AG04449 (cell line): ENCODE results near the gene PIGC.

ENCODE experiments used
- CTCF ChIA-PET: fragments of 350-600 bp; formaldehyde crosslinking; extraction: SDS; loops from one replicate; lab custom pipeline; 2021; ENCODE audit warnings: antibody characterized with exemption; lab: Yijun Ruan, JAX
- POLR2A ChIA-PET: fragments of 400-600, 350-600 bp; formaldehyde crosslinking; extraction: SDS; loops from one replicate; lab custom pipeline; 2020; ENCODE audit warnings: antibody characterized with exemption, inconsistent platforms; lab: Yijun Ruan, JAX
- DNase-seq: peaks from one replicate; pipeline ENCODE4 v3.0.0-alpha.2; 2010; ENCODE audit warnings: low read depth, low spot score
- H3K4me3 ChIP-seq: 2 replicates; pipeline ENCODE4 v1.5.1; 2011; ENCODE audit warnings: low read depth, mild to moderate bottlenecking, control low read depth, low read length
- TF ChIP-seq, protein P1 (sequence below): IDR thresholded peaks from one replicate; pipeline ENCODE4 v1.5.1; 2011; ENCODE audit warnings: mild to moderate bottlenecking, moderate library complexity, low read length, control low read depth, inconsistent platforms; ENCODE audit not compliant: insufficient read depth; ENCODE audit errors: missing control alignments

Gene PIGC

DNA sequence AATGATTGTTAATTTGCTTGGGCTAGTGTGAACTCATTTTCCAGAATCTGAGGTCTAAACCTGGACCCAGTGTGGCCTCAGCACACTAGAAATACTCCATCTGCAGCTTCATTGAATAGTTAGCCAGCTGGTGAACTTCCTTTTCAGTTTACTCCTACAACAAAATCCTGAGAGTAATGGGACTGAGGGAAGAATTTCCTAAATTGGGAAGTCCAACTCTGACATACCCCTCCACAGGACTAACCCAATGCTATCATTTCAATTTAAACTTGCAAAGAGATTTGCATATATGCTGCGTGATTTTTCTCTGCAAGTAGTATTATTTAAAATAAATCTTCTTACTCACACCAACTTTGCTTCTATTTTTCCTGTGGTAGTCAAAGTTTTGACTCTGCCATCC lies 27.8 kb upstream of the PIGC start:
- ChIA-PET POLR2A (interaction anchor here (0.8 kb wide), 1 partner anchor 61 kb away, joined by 3 read pairs; no protein-coding TSS in a partner anchor), CTCF (no interaction called here)
- no peak for DNase-seq
- TF ChIP-seq, protein P1, sequence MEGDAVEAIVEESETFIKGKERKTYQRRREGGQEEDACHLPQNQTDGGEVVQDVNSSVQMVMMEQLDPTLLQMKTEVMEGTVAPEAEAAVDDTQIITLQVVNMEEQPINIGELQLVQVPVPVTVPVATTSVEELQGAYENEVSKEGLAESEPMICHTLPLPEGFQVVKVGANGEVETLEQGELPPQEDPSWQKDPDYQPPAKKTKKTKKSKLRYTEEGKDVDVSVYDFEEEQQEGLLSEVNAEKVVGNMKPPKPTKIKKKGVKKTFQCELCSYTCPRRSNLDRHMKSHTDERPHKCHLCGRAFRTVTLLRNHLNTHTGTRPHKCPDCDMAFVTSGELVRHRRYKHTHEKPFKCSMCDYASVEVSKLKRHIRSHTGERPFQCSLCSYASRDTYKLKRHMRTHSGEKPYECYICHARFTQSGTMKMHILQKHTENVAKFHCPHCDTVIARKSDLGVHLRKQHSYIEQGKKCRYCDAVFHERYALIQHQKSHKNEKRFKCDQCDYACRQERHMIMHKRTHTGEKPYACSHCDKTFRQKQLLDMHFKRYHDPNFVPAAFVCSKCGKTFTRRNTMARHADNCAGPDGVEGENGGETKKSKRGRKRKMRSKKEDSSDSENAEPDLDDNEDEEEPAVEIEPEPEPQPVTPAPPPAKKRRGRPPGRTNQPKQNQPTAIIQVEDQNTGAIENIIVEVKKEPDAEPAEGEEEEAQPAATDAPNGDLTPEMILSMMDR, result no peak
- no peak overlapping the region for H3K4me3 ChIP-seq

DNA sequence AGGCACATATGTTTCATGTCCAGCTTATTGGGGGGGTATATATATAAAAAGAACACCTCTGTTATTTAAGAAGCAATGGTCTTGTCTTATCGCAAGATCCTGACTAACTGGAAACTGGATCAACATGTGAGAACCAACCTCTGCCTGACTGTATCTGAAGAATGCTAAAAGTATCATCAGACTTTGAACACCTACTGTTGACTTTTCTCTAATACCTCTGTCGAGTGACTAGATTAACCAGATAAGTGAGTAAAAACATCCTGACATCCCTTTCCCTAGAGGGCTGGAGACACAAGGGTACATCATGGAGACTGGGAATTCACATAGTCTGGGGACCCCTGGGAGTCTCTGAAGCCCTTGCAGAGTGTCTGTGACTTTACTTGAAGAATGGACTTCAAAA lies 26.3 kb upstream of the PIGC start:
- H3K4me3 ChIP-seq, result no peak overlapping the region
- no peak for DNase-seq
- ChIA-PET CTCF (interaction anchor here (1.0 kb wide), 1 partner anchor 468 kb away, joined by 3 read pairs; no protein-coding TSS in a partner anchor), POLR2A (no interaction called here)
- TF ChIP-seq, protein P1, result no peak

DNA sequence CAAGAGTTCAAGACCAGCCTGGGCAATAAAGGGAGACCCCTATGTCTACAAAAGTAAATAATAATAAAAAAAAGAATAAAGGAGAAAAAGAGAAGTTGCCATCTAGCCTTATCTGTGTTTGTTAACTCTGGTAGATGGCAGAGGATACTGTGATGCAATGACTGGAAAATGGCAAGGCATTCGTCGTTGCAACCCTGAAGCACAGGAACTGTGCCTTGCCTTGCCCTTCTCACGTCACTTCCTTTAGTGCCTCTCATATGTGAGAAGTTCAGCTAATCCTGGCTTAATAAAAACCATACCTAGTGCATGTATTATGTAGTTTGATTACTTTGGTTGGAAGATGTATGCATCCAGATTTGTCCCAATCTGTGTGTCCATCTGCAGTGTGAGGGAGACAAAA lies 25.8 kb upstream of the PIGC start:
- TF ChIP-seq, protein P1, result no peak
- DNase-seq, result no peak
- CTCF ChIA-PET, result interaction anchor here (1.0 to 4.4 kb wide), 2 partner anchors 18 to 467 kb away, joined by 3 to 22 read pairs; no protein-coding TSS in a partner anchor
- H3K4me3 ChIP-seq, result no peak overlapping the region
- POLR2A ChIA-PET, result no interaction called here

DNA sequence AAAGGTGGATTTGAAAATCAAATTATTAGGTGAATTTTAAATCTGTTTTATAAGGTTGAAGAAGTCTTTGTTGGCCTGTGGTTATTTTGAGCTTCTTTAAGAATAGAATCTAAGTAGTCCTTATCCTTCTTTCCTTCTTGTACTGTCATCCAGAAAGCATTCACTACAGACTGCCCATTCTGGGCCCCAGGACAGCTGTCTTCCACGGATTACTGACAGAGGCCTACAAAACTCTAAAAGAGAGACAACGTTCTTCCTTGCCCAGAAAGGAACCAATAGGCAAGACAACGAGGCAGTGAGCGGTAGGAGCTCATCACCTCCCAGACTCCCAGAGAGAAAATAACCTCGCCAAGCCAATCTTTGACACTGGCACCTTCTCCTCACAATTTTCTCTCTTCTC lies 24.4 kb upstream of the PIGC start:
- no peak for DNase-seq
- POLR2A ChIA-PET, result no interaction called here
- no peak overlapping the region for H3K4me3 ChIP-seq
- TF ChIP-seq, protein P1, result no peak
- CTCF ChIA-PET, result interaction anchor here (4.4 kb wide), 1 partner anchor 17 kb away, joined by 22 read pairs; no protein-coding TSS in a partner anchor

DNA sequence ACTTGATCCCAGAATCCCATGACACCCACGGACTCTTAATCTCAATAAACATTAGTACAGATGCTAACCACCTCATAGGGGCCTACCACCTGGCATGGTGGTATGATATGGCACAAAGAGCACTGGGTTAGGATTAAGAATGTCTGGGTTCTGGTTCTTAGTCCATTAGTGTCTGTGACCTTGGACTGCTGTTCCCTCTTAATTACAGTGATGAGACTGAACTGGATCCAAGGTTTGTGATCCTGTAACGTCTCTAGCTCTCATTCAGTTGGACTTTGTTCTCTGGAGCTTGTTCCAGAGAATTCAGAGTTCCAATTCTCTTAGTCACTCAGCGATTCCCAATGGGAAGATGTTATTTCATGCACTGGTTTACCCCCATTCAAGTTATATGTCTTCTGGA lies 23.6 kb upstream of the PIGC start:
- ChIA-PET CTCF (interaction anchor here (1.2 to 4.4 kb wide), 2 partner anchors 10 to 16 kb away, joined by 3 to 22 read pairs; no protein-coding TSS in a partner anchor), POLR2A (no interaction called here)
- TF ChIP-seq, protein P1, result no peak
- no peak for DNase-seq
- H3K4me3 ChIP-seq, result no peak overlapping the region

DNA sequence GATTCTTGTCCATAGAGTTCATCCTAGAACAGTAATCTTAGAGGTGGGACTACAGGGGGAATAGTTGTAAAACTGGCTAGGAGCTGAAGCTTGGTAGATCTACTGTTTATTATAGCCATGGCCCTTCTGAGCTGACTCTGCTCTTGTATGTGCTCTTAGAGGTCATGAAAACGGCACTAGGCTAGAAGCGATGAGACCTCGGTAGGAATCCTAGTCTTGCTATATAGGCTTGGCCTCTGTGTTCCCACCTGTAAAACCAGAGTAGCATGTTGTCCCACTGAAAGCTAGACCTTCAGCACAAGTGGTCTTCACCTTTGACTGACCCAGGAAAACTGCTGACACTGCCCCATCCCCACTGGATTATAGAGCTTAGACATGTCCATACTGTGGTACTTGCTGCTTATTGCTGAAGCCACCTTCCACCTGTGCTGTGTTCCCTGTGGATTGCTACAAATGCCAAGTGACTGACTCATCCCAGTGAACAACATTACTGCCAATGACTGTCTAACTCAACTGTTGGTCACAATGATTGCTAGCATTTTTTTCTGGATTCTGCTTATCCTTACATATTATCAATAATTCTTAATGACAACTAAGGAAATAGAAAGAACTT lies 23.0 kb upstream of the PIGC start:
- ChIA-PET POLR2A (no interaction called here), CTCF (interaction anchor here (1.2 to 4.4 kb wide), 2 partner anchors 9 to 15 kb away, joined by 3 to 22 read pairs; no protein-coding TSS in a partner anchor)
- DNase-seq, result no peak
- TF ChIP-seq, protein P1, result no peak
- H3K4me3 ChIP-seq, result no peak overlapping the region
